Measurements from ENCODE around the gene KLF3. TPM values are rescaled to one million over a fixed set of nuclear protein-coding genes. Genes with fewer than 3 reads are reported as not detected.

The KLF3 gene
- polyA plus RNA-seq, 3 donors, result 54.3 to 58.9 (median 58.2) TPM

DNA sequence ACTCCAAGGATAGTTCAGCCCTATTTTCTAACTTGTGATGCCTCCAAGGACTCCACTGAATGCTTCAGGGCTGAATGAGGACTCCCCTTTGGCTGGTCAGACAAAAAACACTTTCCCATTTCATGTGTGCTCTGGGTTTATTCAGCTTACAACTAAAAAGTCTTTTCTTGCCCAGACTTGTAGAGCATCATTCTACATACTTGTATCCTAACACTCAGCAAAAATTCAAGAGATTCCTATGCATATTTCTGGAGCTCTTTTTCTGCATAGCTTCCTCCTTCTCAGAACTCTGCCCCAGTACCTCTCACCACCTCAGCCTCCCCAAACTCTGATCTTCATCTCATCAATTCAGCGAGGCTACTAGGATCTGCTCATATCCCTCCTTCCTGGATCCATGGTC is 22.2 kb upstream of the KLF3 start:
- DNase-seq, result no peak

DNA sequence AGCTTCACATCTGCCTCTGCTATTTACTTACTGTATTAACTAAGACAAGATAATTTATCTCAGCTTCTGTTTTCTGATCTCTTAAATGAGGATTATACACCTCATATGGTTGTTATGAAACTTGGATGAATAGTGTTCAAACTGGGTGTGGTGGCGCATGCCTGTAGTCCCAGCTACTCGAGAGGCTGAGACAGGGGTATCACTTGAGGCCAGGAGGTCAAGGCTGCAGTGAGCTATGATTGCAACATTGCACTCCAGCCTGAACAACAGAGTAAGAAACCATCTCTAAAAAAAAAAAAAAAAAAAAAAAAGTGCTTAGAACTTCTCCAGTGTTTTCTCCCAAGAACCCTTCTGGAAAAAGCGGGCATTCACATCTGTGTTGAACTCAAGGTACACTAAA is 19.8 kb upstream of the KLF3 start:
- DNase-seq, result no peak

DNA sequence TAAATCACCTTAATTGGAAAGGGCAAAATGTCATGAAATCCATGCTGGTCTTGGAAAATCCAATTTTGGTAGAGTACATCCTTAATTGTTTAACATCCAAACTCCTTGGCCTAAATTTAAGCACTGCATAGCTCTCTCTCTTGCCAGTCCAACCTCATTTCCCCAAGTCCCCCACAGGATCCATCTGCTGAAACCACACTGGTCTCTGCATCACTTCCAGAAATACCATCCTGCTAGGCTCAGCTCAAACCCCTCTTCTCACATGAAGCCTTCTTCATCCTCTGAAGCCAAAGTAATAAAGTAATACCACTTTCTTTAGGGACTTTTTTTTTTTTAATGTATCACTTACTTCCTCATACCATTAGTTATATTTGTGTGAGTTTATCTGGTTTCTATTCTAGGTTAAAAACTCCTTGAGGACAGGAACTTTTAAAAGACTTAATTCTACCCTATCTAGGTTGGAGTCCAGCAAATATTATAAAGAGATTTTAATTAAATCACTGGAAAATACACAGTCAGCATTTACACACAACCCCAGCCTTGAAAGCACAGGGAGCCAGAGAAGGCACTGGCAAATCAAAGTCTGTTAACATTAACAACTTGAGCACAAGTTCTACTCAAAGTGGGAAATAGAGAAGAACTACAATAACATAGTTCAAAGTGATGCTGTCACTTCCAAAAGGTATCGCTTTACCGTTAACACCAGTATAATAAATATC is 16.7 kb upstream of the KLF3 start:
- DNase-seq, result no peak

DNA sequence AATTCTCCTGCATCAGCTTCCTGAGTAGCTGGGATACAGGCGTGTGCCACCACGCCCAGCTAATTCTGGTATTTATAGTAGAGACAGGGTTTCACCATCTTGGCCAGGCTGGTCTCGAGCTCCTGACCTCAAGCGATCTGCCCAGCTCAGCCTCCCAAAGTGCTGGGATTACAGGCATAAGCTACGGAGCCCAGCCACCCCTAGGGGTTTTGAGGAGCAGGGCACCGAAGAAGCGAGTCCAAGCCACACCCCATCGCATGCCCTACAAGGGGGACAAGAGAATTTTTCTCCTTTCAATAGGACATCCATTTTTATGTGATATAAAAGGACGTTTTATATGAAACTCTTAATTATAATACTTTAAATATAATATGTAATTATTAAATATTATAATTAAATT is 13.9 kb upstream of the KLF3 start:
- DNase-seq, result no peak

- no peak for DNase-seq
Observed at GRCh38 chr4:38654273-38654672, 9.7 kb upstream of the KLF3 start.

DNA sequence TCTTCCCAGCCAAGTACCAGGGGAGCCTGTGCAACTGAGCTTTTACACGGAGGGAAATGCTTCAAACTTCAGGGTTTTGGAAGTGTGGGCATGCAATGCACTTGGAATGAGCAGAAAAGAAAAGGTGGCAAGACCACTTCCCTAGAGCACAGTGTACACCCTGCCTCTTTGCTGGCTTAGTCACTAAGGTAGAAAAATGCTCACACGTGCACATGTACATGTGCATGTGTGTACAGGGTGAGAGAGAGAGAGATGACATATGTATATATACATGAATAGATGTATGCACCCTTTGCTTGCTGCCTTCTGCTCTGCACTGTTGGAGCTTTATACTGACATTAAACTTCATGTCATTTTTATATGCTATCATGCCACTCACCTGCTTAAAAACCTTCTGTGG is 7.9 kb upstream of the KLF3 start:
- no peak for DNase-seq

DNA sequence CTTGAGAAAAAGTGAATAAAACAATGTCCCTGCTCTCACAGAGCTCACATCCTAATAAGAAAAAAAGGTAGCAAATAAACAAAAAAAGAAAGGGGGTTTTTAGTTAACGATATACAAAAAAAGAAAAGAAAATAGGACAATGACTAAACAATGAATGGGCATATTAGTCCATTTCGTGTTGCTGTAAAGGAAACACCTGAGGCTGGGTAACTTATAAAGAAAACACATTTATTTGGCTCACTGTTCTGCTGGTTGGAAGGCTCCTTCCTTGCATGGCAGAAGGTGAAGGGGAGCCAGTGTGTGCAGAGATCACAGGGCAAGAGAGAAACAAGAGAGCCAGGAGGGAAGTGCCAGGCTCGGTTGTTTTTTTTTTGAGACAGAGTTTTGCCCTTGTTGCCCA is 4.7 kb upstream of the KLF3 start:
- no peak for DNase-seq

DNA sequence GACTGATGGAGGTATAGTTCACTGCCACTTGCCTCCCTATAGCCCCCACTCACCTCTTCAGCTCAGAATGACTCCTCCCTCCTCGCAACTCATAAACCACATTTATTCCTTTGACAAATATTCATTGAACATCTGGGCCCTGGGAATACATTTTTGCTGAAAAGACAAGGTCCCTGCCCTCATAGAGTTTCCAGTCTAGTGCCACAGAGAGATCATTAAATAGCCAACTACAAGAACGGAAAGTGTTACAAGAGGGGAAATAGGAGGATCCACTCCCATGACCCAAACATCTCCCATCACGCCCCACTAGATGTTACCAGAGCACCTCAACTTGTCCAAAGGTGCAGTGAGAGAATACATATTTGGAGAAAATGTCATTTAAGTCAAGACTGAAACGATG is 3.2 kb upstream of the KLF3 start:
- DNase-seq, result no peak

DNA sequence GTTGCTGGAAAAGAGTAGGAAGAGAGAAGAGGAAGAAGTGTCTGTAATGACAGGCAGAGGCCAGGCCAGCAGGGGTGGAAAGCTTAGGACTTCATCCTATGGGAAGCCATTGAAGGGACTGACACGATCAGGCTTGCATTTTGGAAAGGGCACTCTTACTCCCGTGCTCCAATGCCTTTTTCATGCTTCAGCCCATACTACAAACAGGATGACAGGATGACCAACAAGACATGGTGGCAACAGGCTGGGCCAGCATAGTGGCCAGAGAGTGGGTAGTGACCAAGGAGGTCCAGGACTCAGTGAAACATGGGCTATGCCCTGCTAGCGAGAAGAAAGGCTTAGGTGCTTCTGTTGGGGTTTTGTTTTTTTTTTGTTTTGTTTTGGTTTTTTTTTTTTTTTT is 2.6 kb upstream of the KLF3 start:
- no peak for DNase-seq

DNA sequence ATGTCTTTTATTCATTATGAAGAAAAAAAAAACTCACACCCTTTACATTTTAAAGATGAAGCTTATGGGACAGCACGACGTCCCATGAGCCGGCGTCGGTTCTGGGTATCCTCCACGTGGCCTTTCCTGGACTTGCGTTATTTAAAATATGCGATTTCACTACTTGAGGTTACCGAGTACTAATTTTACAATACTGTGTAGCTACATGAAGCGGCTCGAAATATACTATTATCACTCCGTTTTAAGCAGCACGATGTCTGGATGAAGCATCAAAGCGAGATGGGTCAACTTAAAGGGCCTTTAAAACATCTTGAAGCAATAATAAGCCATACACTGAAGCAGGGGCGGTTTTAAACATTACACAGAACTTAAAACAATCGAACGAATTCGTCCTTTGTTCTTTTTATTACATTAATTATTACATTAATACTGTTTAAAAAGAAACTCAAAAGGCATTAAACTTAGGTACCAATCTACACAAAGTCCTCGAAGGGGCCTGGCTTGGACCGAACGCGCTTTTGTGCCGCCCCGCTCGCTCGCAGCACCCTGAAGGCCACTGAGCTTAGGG is 1.4 kb upstream of the KLF3 start:
- peak; percentile 42 for DNase-seq

DNA sequence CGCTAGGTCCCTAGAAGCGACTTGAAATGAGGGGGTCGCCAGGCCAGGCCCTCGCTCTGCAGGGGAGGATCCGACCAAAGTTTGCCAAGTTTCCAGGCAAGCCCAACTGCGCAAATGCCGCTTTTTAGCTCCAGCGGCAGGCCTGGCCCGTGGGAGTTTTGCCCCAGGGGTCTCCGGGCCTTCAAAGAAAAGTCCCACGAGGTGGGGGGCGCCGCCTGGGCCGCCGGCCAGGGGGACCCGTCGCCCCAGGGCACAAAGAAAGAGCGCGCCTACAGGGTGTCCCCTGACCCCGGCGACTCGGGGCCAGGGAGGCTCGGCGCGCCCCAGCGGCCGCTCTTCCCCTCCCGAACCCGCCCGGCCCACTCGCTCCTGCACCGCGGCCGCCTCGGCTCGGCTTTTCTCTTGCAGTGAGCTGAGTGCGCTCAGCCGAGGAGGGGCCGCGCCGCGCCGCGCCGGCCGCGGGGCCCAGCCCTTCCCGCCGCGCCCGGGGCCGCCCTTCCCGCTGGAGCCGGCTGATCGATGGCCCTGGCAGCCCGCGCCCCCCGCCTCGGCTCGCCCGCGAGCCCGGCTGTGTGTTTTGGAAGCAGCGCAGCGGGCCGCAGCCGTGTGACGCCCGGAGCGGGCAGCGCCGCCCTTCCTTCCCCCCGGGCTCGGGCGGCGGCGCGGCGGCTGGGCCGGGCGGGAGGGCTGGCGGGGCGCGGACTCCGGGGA is 754 bp upstream of the KLF3 start:
- peak; percentile 46 for DNase-seq

GRCh38 chr4:38664706-38665401 is 855 bp downstream of the KLF3 start:
- DNase-seq, result peak; percentile 66

- no peak for DNase-seq
Observed at GRCh38 chr4:38665551-38666411, 1.8 kb downstream of the KLF3 start.

GRCh38 chr4:38666766-38667084 is 2.7 kb downstream of the KLF3 start:
- DNase-seq, result no peak

GRCh38 chr4:38667085-38667893 is 3.3 kb downstream of the KLF3 start:
- peak; percentile 95 for DNase-seq

GRCh38 chr4:38668203-38668971 is 4.4 kb downstream of the KLF3 start:
- no peak for DNase-seq

GRCh38 chr4:38669208-38669607 is 5.2 kb downstream of the KLF3 start:
- no peak for DNase-seq

DNA sequence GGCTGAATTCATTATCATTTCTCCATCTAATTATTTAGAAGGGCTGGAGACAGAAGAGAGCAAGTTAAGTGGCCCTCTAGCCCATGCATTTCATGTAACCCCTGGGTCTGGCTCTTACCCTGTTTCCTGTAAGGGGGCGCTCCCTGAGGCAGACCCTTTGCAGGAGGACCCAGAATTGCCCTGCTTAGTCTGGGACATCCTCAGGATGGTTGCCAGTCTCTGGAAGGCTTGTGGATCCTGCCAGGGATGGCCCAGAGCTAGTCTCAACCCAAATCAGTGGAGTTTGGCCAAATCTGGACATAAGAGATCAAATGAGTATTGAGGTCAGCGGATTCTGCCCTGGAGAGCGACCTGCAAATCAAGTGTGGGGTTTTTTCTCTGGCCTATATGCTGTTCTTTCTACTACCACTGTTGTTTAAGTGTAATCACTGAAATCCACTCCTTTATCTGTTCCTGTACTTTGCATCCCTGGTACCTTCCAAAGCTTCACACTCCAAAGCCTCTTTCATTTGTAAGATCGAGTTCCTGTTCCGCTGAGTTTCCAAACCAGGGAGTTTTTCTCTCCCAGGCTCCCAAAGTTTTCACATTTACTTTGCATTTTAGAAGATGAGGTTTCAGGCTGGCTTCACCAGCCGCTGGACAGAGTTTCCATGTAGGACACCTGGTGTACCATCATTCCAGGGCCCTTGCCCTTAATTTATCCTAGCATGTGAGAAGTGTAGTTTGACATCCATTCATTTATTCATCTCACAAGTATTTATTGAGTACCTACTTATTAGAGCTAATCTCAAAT is 6.3 kb downstream of the KLF3 start:
- no peak for DNase-seq

GRCh38 chr4:38670939-38671591 is 7.1 kb downstream of the KLF3 start:
- DNase-seq, result no peak

Data from renal pelvis (tissue), 4 donors.